Astrocyte (in vitro differentiated cells and primary cell): ENCODE data around the gene KRT28. TPM values are rescaled to one million over a fixed set of nuclear protein-coding genes. Genes with fewer than 3 reads are reported as not detected.

Experiments used
- DNase-seq: peaks from one replicate; pipeline ENCODE4 v3.0.0-alpha.2; 2010; ENCODE audit warnings: low read depth
- FAIRE-seq: peaks from 2 replicates; lab custom pipeline; 2011; peaks lifted over from hg19 to GRCh38; lab: Jason Lieb, UNC
- H2AFZ ChIP-seq: 2 replicates; pipeline ENCODE4 v1.6.0; 2012; ENCODE audit warnings: low read depth, low read length, inconsistent platforms
- H3K27ac ChIP-seq: 2 replicates; pipeline ENCODE4 v1.5.1; 2011; ENCODE audit warnings: low read depth, low read length, inconsistent platforms
- H3K27me3 ChIP-seq: 2 replicates; pipeline ENCODE4 v1.6.0; 2011; ENCODE audit warnings: low read length, inconsistent platforms; ENCODE audit not compliant: insufficient read depth
- H3K36me3 ChIP-seq: 2 replicates; pipeline ENCODE4 v1.5.1; 2011; ENCODE audit warnings: low read length, inconsistent platforms; ENCODE audit not compliant: insufficient read depth
- H3K4me1 ChIP-seq: 2 replicates; pipeline ENCODE4 v1.5.1; 2011; ENCODE audit warnings: low read length, inconsistent platforms; ENCODE audit not compliant: insufficient read depth
- H3K4me2 ChIP-seq: 2 replicates; pipeline ENCODE4 v1.6.0; 2012; ENCODE audit warnings: low read length, inconsistent platforms
- H3K4me3 ChIP-seq: 2 replicates; pipeline ENCODE4 v1.5.1; 2011; ENCODE audit warnings: low read depth, mild to moderate bottlenecking, low read length, inconsistent platforms; ENCODE audit not compliant: insufficient read depth
- H3K79me2 ChIP-seq: 2 replicates; pipeline ENCODE4 v1.6.0; 2012; ENCODE audit warnings: mild to moderate bottlenecking, low read length, inconsistent platforms; ENCODE audit not compliant: insufficient read depth
- H3K9ac ChIP-seq: 2 replicates; pipeline ENCODE4 v1.6.0; 2012; ENCODE audit warnings: mild to moderate bottlenecking, low read length, inconsistent platforms
- H3K9me3 ChIP-seq: 2 replicates; pipeline ENCODE4 v1.5.1; 2012; ENCODE audit warnings: low read depth, mild to moderate bottlenecking, low read length, inconsistent platforms; ENCODE audit not compliant: insufficient read depth
- H4K20me1 ChIP-seq: 2 replicates; pipeline ENCODE4 v1.6.0; 2012; ENCODE audit warnings: low read length, inconsistent platforms; ENCODE audit not compliant: insufficient read depth
- H3K27ac Mint-ChIP-seq: one replicate; pipeline ENCODE4 v1.8.0; 2021; ENCODE audit warnings: mild to moderate bottlenecking, mixed read lengths; ENCODE audit not compliant: unreplicated experiment
- H3K27me3 Mint-ChIP-seq: one replicate; pipeline ENCODE4 v1.8.0; 2021; ENCODE audit warnings: low read depth, mixed read lengths; ENCODE audit not compliant: unreplicated experiment
- H3K36me3 Mint-ChIP-seq: one replicate; pipeline ENCODE4 v1.8.0; 2021; ENCODE audit warnings: low read depth, mixed read lengths; ENCODE audit not compliant: unreplicated experiment
- H3K4me1 Mint-ChIP-seq: one replicate; pipeline ENCODE4 v1.8.0; 2021; ENCODE audit warnings: low read depth, mixed read lengths; ENCODE audit not compliant: unreplicated experiment
- H3K4me3 Mint-ChIP-seq: one replicate; pipeline ENCODE4 v1.8.0; 2021; ENCODE audit warnings: mild to moderate bottlenecking, moderate library complexity, mixed read lengths; ENCODE audit not compliant: unreplicated experiment
- H3K9me3 Mint-ChIP-seq: one replicate; pipeline ENCODE4 v1.8.0; 2021; ENCODE audit warnings: mild to moderate bottlenecking, mixed read lengths; ENCODE audit not compliant: unreplicated experiment
- EZH2 ChIP-seq: IDR thresholded peaks from 2 replicates; pipeline ENCODE4 v1.6.1; 2012; ENCODE audit warnings: mild to moderate bottlenecking, low read length, inconsistent platforms; ENCODE audit not compliant: insufficient read depth
- total RNA-seq: library from RNA; stranded (reverse); gene quantifications from 2 replicates; pipeline ENCODE4 v1.2.1, GENCODE V29; 2021
- TF ChIP-seq, protein P1 (sequence below): IDR thresholded peaks from 2 replicates; pipeline ENCODE4 v1.5.1; 2011; ENCODE audit warnings: low read depth, mild to moderate bottlenecking, inconsistent platforms, low read length, moderate library complexity; ENCODE audit not compliant: insufficient read depth

Gene KRT28
- total RNA-seq, 1 donor from 2014 or later: not detected

DNA sequence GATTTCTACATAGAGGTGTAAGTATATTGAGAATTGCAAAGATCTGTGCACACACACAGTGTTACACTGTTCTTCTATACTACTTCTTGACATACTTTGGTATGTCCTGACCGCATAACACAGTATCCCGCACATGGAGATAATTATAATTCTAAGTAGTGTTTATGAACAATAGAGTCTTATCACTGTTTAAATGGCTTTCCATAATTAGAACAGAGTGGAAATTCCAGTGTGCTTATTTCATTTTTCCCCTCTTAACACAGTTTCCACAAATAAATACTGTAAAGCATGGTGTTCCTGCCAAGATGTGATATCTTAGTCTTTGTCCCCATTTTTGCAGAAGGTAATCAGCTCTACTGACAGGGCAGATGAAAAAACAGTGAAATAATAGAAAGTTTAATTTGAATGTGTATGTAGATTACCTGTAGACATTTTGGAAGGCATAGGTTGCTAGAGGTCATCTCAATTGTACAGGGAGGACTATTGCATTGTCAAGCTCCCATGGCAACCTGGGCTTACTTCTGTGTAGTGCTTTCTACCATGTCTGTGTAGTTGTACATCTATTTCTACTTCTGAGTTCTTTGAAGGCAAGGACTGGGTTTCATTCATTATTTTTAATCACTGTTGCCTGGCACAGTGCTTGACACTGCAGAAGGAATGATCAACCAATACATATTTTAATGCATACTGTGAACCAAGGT lies 10.1 kb upstream of the KRT28 start:
- no peak for TF ChIP-seq EZH2
- TF ChIP-seq, protein P1, sequence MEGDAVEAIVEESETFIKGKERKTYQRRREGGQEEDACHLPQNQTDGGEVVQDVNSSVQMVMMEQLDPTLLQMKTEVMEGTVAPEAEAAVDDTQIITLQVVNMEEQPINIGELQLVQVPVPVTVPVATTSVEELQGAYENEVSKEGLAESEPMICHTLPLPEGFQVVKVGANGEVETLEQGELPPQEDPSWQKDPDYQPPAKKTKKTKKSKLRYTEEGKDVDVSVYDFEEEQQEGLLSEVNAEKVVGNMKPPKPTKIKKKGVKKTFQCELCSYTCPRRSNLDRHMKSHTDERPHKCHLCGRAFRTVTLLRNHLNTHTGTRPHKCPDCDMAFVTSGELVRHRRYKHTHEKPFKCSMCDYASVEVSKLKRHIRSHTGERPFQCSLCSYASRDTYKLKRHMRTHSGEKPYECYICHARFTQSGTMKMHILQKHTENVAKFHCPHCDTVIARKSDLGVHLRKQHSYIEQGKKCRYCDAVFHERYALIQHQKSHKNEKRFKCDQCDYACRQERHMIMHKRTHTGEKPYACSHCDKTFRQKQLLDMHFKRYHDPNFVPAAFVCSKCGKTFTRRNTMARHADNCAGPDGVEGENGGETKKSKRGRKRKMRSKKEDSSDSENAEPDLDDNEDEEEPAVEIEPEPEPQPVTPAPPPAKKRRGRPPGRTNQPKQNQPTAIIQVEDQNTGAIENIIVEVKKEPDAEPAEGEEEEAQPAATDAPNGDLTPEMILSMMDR: no peak
- peaks cover 12% of the 10 kb centered on the region for H3K4me1 ChIP-seq
- no peaks in the 10 kb centered on the region for H3K27me3 ChIP-seq
- H3K4me3 ChIP-seq: peak overlapping the region; percentile 0
- H4K20me1 ChIP-seq: no peaks in the 10 kb centered on the region
- H3K27me3 Mint-ChIP-seq: peaks cover 37% of the 10 kb centered on the region
- H3K36me3 Mint-ChIP-seq: no peaks in the 10 kb centered on the region
- H3K36me3 ChIP-seq: no peaks in the 10 kb centered on the region
- DNase-seq (peak; percentile 66), FAIRE-seq (peak; percentile 43)
- peak overlapping the region; percentile 57 for H3K4me2 ChIP-seq
- H2AFZ ChIP-seq: no peak overlapping the region
- peak overlapping the region; percentile 20 for H3K9ac ChIP-seq
- H3K4me3 Mint-ChIP-seq: no peak overlapping the region
- H3K27ac Mint-ChIP-seq: no peak overlapping the region
- no peaks in the 10 kb centered on the region for H3K79me2 ChIP-seq
- H3K9me3 ChIP-seq: no peaks in the 10 kb centered on the region
- H3K9me3 Mint-ChIP-seq: peaks cover under 1% of the 10 kb centered on the region
- peak overlapping the region; percentile 75 for H3K27ac ChIP-seq
- H3K4me1 Mint-ChIP-seq: peaks cover 10% of the 10 kb centered on the region

DNA sequence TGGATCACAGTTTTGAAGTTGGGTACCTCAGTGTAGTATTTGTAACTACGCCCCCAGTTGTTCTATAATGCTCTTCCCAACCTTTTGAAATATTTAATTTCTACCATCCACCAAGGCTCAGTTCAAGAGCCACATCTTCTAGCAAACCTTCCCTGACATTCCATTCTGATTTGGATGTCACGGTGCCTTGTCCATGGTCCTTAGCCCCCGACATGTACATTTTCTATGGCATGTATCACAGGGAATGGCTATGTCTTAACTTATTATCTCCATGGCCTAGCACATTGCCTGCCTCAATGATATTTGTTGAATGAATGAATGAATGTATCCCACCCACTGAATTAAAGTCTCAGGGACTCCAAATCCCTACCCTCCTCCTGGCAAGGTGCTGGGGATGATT lies 6.4 kb upstream of the KRT28 start:
- no peak overlapping the region for H3K27ac ChIP-seq
- Mint-ChIP-seq H3K9me3 (peaks cover 1% of the 10 kb centered on the region), H3K4me1 (peaks cover 10% of the 10 kb centered on the region), H3K27me3 (peaks cover 34% of the 10 kb centered on the region), H3K36me3 (no peaks in the 10 kb centered on the region), H3K4me3 (no peak overlapping the region), H3K27ac (no peak overlapping the region)
- peaks cover 12% of the 10 kb centered on the region for H3K27me3 ChIP-seq
- FAIRE-seq: no peak
- H3K79me2 ChIP-seq: no peaks in the 10 kb centered on the region
- no peaks in the 10 kb centered on the region for H3K36me3 ChIP-seq
- DNase-seq: no peak
- H4K20me1 ChIP-seq: no peaks in the 10 kb centered on the region
- no peak overlapping the region for H3K9ac ChIP-seq
- no peak overlapping the region for H3K4me2 ChIP-seq
- H3K4me1 ChIP-seq: peaks cover 12% of the 10 kb centered on the region
- no peak overlapping the region for H2AFZ ChIP-seq
- H3K4me3 ChIP-seq: no peak overlapping the region
- no peak for TF ChIP-seq EZH2
- H3K9me3 ChIP-seq: no peaks in the 10 kb centered on the region

DNA sequence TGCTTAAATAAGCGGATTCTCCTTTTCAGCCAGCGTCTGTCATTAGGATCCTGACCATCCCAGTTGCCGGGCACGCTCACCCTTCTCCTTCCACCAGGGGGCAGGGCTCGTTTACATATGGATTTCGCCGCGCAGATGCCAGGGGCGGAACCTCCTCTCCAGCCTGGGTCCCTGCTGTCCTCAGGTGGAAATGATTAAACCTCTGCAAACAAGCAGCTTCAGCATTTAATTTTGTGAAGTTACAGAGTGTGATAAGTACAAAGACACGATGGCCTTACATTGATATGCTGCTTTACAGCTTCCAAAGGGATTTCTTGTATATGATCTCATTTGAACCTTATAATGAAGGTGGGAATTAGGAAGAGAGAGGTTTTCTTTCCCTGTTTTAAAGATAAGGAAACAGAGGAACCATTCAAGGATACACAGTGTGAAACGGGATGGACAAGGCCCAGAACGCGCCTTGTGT lies 3.9 kb upstream of the KRT28 start:
- H3K27me3 Mint-ChIP-seq: peaks cover 25% of the 10 kb centered on the region
- H3K4me1 Mint-ChIP-seq: no peaks in the 10 kb centered on the region
- TF ChIP-seq, protein P1: peak; percentile 92
- no peak for TF ChIP-seq EZH2
- Histone ChIP-seq H3K79me2 (no peaks in the 10 kb centered on the region), H3K4me2 (peak overlapping the region; percentile 13), H3K27me3 (peaks cover 25% of the 10 kb centered on the region), H4K20me1 (no peaks in the 10 kb centered on the region), H3K4me3 (no peak overlapping the region), H3K36me3 (no peaks in the 10 kb centered on the region), H3K4me1 (no peaks in the 10 kb centered on the region), H3K9me3 (no peaks in the 10 kb centered on the region), H3K9ac (no peak overlapping the region), H2AFZ (no peak overlapping the region), H3K27ac (no peak overlapping the region)
- H3K4me3 Mint-ChIP-seq: no peak overlapping the region
- no peak overlapping the region for H3K27ac Mint-ChIP-seq
- H3K9me3 Mint-ChIP-seq: peaks cover 1% of the 10 kb centered on the region
- FAIRE-seq (no peak), DNase-seq (peak; percentile 32)
- no peaks in the 10 kb centered on the region for H3K36me3 Mint-ChIP-seq
